K562 (cell line): Measurements from ENCODE around the gene FAM149B1. TPM values are rescaled to one million over a fixed set of nuclear protein-coding genes. Genes with fewer than 3 reads are reported as not detected.

Experiments used
- AFF4 ChIP-seq: sonication (generic); formaldehyde crosslinking; IDR thresholded peaks from 2 replicates; pipeline ENCODE4 v1.8.0; 2023; ENCODE audit warnings: mild to moderate bottlenecking, missing genetic modification reagents
- CREM ChIP-seq: IDR thresholded peaks from 2 replicates; pipeline ENCODE4 v1.6.1; 2014; ENCODE audit warnings: antibody characterized with exemption, low read depth
- CUX1 ChIP-seq: fragments of 200-800 bp; sonication (Bioruptor generic); IDR thresholded peaks from 2 replicates; pipeline ENCODE4 v1.6.1; 2016; ENCODE audit warnings: missing genetic modification characterization, missing compliant biosample characterization
- ELK3 ChIP-seq: fragments of 450-650 bp; formaldehyde crosslinking; IDR thresholded peaks from 2 replicates; pipeline ENCODE4 v1.4.0; 2020; ENCODE audit warnings: mild to moderate bottlenecking
- GABPA ChIP-seq: fragments of 200-800 bp; sonication (Bioruptor generic); conservative IDR thresholded peaks from 2 replicates; pipeline ENCODE4 v1.6.1; 2016; ENCODE audit warnings: low read depth, missing genetic modification characterization, missing compliant biosample characterization
- HDAC2 ChIP-seq: fragments of 450-650 bp; IDR thresholded peaks from 2 replicates; pipeline ENCODE4 v1.6.1; 2016; ENCODE audit warnings: mild to moderate bottlenecking
- HMBOX1 ChIP-seq: sonication (generic); IDR thresholded peaks from 2 replicates; pipeline ENCODE4 v1.6.1; 2016
- KDM4B ChIP-seq, 2 experiments: fragments of 450-650 bp in 1 of 2; sonication (generic) in 1 of 2; IDR thresholded peaks; 2 replicates each; pipeline ENCODE4 v1.6.1; 2016 to 2017; ENCODE audit warnings: borderline replicate concordance in 2 of 2, antibody characterized with exemption in 1 of 2, low read depth in 1 of 2, mild to moderate bottlenecking in 1 of 2
- KLF13 ChIP-seq: fragments of 450-650 bp; IDR thresholded peaks from 2 replicates; pipeline ENCODE4 v1.6.1; 2016; ENCODE audit warnings: missing genetic modification characterization, low read depth, mild to moderate bottlenecking, missing compliant biosample characterization, moderate library complexity, borderline replicate concordance
- MCM7 ChIP-seq, 2 experiments: fragments of 450-650 bp; IDR thresholded peaks; 2 replicates each; pipeline ENCODE4 v1.6.1; 2016 to 2018
- NELFE ChIP-seq: IDR thresholded peaks from 2 replicates; pipeline ENCODE4 v1.6.1; 2011; ENCODE audit warnings: mild to moderate bottlenecking; ENCODE audit not compliant: insufficient read depth, insufficient read length
- NFIX ChIP-seq: fragments of 250-450 bp; sonication (Bioruptor Pico); IDR thresholded peaks from 2 replicates; pipeline ENCODE4 v1.4.0; 2020; ENCODE audit warnings: low read depth, mild to moderate bottlenecking, moderate library complexity
- RCOR1 ChIP-seq, 2 experiments: IDR thresholded peaks; 2 replicates each; pipeline ENCODE4 v1.6.1; 2012; ENCODE audit warnings: low read depth in 2 of 2, low read length in 2 of 2, borderline replicate concordance in 1 of 2, improper control_type of control experiment in 1 of 2
- SOX6 ChIP-seq: fragments of 450-650 bp; IDR thresholded peaks from 2 replicates; pipeline ENCODE4 v1.6.1; 2014; ENCODE audit warnings: mild to moderate bottlenecking
- ZNF561 ChIP-seq: fragments of 450-650 bp; formaldehyde crosslinking; conservative IDR thresholded peaks from 2 replicates; pipeline ENCODE4 v1.4.0; 2020; ENCODE audit warnings: mild to moderate bottlenecking, moderate library complexity
- ZNF586 ChIP-seq: fragments of 450-650 bp; formaldehyde crosslinking; conservative IDR thresholded peaks from 2 replicates; pipeline ENCODE4 v1.4.0; 2020; ENCODE audit warnings: mild to moderate bottlenecking, moderate library complexity
- polyA plus RNA-seq, 8 experiments: library from polyadenylated mRNA; depleted of rRNA in 4 of 8; stranded (reverse) in 5 of 8; unstranded in 3 of 8; fragments of >200 nt; fragmentation: Nextera tagmentation in 2 of 8; fragmentation: Illumina TruSeq in 1 of 8; extraction: Ambion mirVana in 2 of 8; extraction: Trizol in 1 of 8; gene quantifications; 2 replicates each; pipeline versions ENCODE4 v1.2.1 to v1.2.3, GENCODE V29; 2011 to 2014; ENCODE audit warnings: inconsistent platforms in 1 of 8, missing spikeins in 1 of 8
- total RNA-seq, 7 experiments: library from RNA; depleted of rRNA in 6 of 7; stranded (reverse); fragments of >200 nt in 6 of 7; fragmentation: Illumina TruSeq in 2 of 7; extraction: Trizol in 2 of 7; gene quantifications; 2 replicates each; pipeline versions ENCODE4 v1.2.1 to v1.2.3, GENCODE V29; 2011 to 2021; ENCODE audit warnings: low replicate concordance in 1 of 7

Gene FAM149B1
- total and polyA plus RNA-seq, 9 of the 15 experiments (the other 6 are each of a cell fraction or from before 2014, with no cell fraction given), result 4.2 to 18.5 (median 9.3) TPM

GRCh38 chr10:73252445-73253224 lies 84.7 kb downstream of the FAM149B1 start, which contains the start of gene MRPS16 (continued):
- TF ChIP-seq SOX6 (peak; percentile 39; the same call in 1 of the 2 replicates), MCM7 (IDR thresholded peaks at IDR 0.05) (no peak), NELFE (no peak), ZNF586 (CRISPR knock-in tag) (0 out of 2 replicates have a peak, but pooled peaks have one; percentile 11), ELK3 (0 out of 2 replicates have a peak, but pooled peaks have one; percentile 17), GABPA (peak; percentile 94), CREM (peak; percentile 93), KDM4B (IDR thresholded peaks at IDR 0.05; ENCODE audit: borderline replicate concordance in 2 of 2, low read depth in 1 of 2) (0 out of 4 replicates have a peak, but pooled peaks of 1 of the 2 experiments have one; percentile 66), CUX1 (CRISPR knock-in tag) (no peak), HMBOX1 (no peak), RCOR1 (IDR thresholded peaks at IDR 0.05; ENCODE audit: borderline replicate concordance in 1 of 2, low read depth in 2 of 2, low read length in 2 of 2) (0 out of 4 replicates have a peak, but pooled peaks of 1 of the 2 experiments have one; percentile 23), AFF4 (CRISPR knock-in tag) (peak; percentile 86), ZNF561 (no peak), NFIX (CRISPR knock-in tag) (0 out of 2 replicates have a peak, but pooled peaks have one; percentile 7), HDAC2 (peak; percentile 79; the same call in 1 of the 2 replicates), KLF13 (tag) (peak; percentile 95)
